Measurements from ENCODE around the gene BICC1.

- no peak for TF ChIP-seq EZH2phosphoT487 (IDR thresholded peaks at IDR 0.05; ENCODE audit: borderline replicate concordance)
- TF ChIP-seq CTCF (conservative IDR thresholded peaks at IDR 0.05; ENCODE audit: low read length) = no peak
Observed at GRCh38 chr10:58651040-58651439, 138.4 kb downstream of the BICC1 start.
